HCT116 (cell line): ENCODE data around the gene MXI1. TPM values are rescaled to one million over a fixed set of nuclear protein-coding genes. Genes with fewer than 3 reads are reported as not detected.

ENCODE experiments used
- ATAC-seq: fragments of 200-7000 bp; cut with Tn5 transposase; 2 replicates; pipeline ENCODE4 v1.9.1; 2020; ENCODE audit warnings: mild to moderate bottlenecking, moderate library complexity
- BruUV-seq: library from RNA; stranded (reverse); fragments of 400-500 nt; replicated peaks from 2 replicates; lab custom pipeline; 2021; lab: Mats Ljungman, UMichigan
- CTCF ChIA-PET: fragments of 300-600 bp; sonication (Branson Sonifier 250); formaldehyde crosslinking; loops from one replicate; lab custom pipeline; 2021; ENCODE audit warnings: antibody characterized with exemption; lab: Charles Lee
- POLR2A ChIA-PET: fragments of 300-600, 350-600 bp; sonication (Branson Sonifier 250); formaldehyde crosslinking; loops from one replicate; lab custom pipeline; 2021; ENCODE audit warnings: antibody characterized with exemption; lab: Charles Lee
- RAD21 ChIA-PET, 2 experiments: fragments of 300-600 bp; sonication (Branson Sonifier 250); formaldehyde crosslinking; loops; one replicate each; lab custom pipeline; 2023; ENCODE audit warnings: low total read pairs in 2 of 2; ENCODE audit not compliant: uncharacterized antibody in 2 of 2, unreplicated experiment in 2 of 2, low non-redundant PET in 1 of 2; lab: Charles Lee
- DNase-seq: peaks from one replicate; pipeline ENCODE4 v3.0.0-alpha.2; 2010; ENCODE audit warnings: low read depth, low spot score
- H2AFZ ChIP-seq: fragments of 200-600 bp; shearing (Covaris generic), sonication (generic); 2 replicates; pipeline ENCODE4 v1.6.1; 2017; ENCODE audit warnings: low read depth, mixed run types, mixed read lengths, antibody characterized with exemption, low read length; ENCODE audit not compliant: poor library complexity, severe bottlenecking
- H3K27ac ChIP-seq: 2 replicates; pipeline ENCODE4 v1.5.1; 2012; ENCODE audit warnings: low read depth, low read length
- H3K27me3 ChIP-seq: fragments of 200-600 bp; sonication (generic); 2 replicates; pipeline ENCODE4 v1.6.1; 2016; ENCODE audit warnings: mixed run types, low read length, mixed read lengths; ENCODE audit not compliant: insufficient read depth
- H3K36me3 ChIP-seq, 2 experiments: fragments of 200-500 bp in 1 of 2; fragments of 200-600 bp in 1 of 2; sonication (Bioruptor generic) in 1 of 2; sonication (generic) in 1 of 2; 2 replicates each; pipeline versions ENCODE4 v1.5.1 to v1.6.1; 2014 to 2016; ENCODE audit warnings: low read length in 2 of 2, inconsistent platforms in 1 of 2, mixed read lengths in 1 of 2, mixed run types in 1 of 2; ENCODE audit not compliant: insufficient read depth in 2 of 2, control insufficient read depth in 1 of 2
- H3K4me1 ChIP-seq, 2 experiments: fragments of 200-600 bp in 1 of 2; sonication (generic) in 1 of 2; 2 replicates each; pipeline versions ENCODE4 v1.5.1 to v1.6.1; 2012 to 2017; ENCODE audit warnings: low read length in 2 of 2, inconsistent platforms in 1 of 2, mild to moderate bottlenecking in 1 of 2, mixed read lengths in 1 of 2, mixed run types in 1 of 2, moderate library complexity in 1 of 2; ENCODE audit not compliant: insufficient read depth in 2 of 2, control insufficient read depth in 1 of 2
- H3K4me2 ChIP-seq: fragments of 200-600 bp; sonication (generic); 2 replicates; pipeline ENCODE4 v1.6.1; 2017; ENCODE audit warnings: mixed run types, low read length, mixed read lengths
- H3K4me3 ChIP-seq, 2 experiments: fragments of 200-600 bp in 1 of 2; sonication (generic) in 1 of 2; replicated peaks in 1 of 2; 2 replicates each; pipeline ENCODE4 v1.5.1; 2011 to 2016; ENCODE audit warnings: low read length in 2 of 2, control low read depth in 1 of 2, low read depth in 1 of 2, mild to moderate bottlenecking in 1 of 2, mixed read lengths in 1 of 2, mixed run types in 1 of 2
- H3K79me2 ChIP-seq: fragments of 200-600 bp; sonication (generic); 2 replicates; pipeline ENCODE4 v1.6.1; 2017; ENCODE audit warnings: mild to moderate bottlenecking, mixed run types, low read length, moderate library complexity, mixed read lengths; ENCODE audit not compliant: insufficient read depth
- H3K9ac ChIP-seq: fragments of 200-600 bp; sonication (generic); 2 replicates; pipeline ENCODE4 v1.6.1; 2016; ENCODE audit warnings: low read length, mixed read lengths
- H3K9me2 ChIP-seq: fragments of 200-600 bp; sonication (generic), shearing (Covaris generic); 2 replicates; pipeline ENCODE4 v1.6.1; 2017; ENCODE audit warnings: mixed run types, mild to moderate bottlenecking, moderate library complexity; ENCODE audit not compliant: insufficient read depth
- H3K9me3 ChIP-seq, 2 experiments: fragments of 200-500 bp in 1 of 2; fragments of 200-600 bp in 1 of 2; sonication (Bioruptor generic) in 1 of 2; sonication (generic) in 1 of 2; 2 replicates each; pipeline ENCODE4 v1.6.1; 2014 to 2017; ENCODE audit warnings: low read length in 2 of 2, mixed read lengths in 2 of 2, inconsistent platforms in 1 of 2, low read depth in 1 of 2, mild to moderate bottlenecking in 1 of 2, mixed run types in 1 of 2, moderate library complexity in 1 of 2; ENCODE audit not compliant: control insufficient read depth in 1 of 2, insufficient read depth in 1 of 2
- H4K20me1 ChIP-seq: fragments of 200-600 bp; sonication (generic), shearing (Covaris generic); 2 replicates; pipeline ENCODE4 v1.6.1; 2017; ENCODE audit warnings: mixed run types, mild to moderate bottlenecking, moderate library complexity; ENCODE audit not compliant: insufficient read depth
- CBX3 ChIP-seq: IDR thresholded peaks from 2 replicates; pipeline ENCODE4 v1.6.1; 2012; ENCODE audit warnings: low read depth
- CEBPB ChIP-seq: IDR thresholded peaks from 2 replicates; pipeline ENCODE4 v1.6.1; 2012; ENCODE audit warnings: low read depth
- REST ChIP-seq: IDR thresholded peaks from 2 replicates; pipeline ENCODE4 v1.6.1; 2012; ENCODE audit warnings: low read depth
- SIN3A ChIP-seq: IDR thresholded peaks from 2 replicates; pipeline ENCODE4 v1.6.1; 2012; ENCODE audit warnings: low read depth
- intact Hi-C: fragments of 100-400 bp; cut with micrococcal nuclease; formaldehyde crosslinking; loops from 2 replicates; pipeline ENCODE4 v1.10.0; 2022
- total RNA-seq: library from RNA; stranded (reverse); gene quantifications from one replicate; pipeline ENCODE4 v1.2.1, GENCODE V29; 2021; ENCODE audit not compliant: unreplicated experiment

MXI1 gene
- total RNA-seq, 1 experiment from 2014 or later: 57.0 TPM

GRCh38 chr10:110168601-110169481, 38.6 kb upstream of the MXI1 start:
- peaks cover 0 to 10% of the 10 kb centered on the region in 2 experiments; a peak in 2 of 4 replicates for H3K4me1 ChIP-seq
- no TSS peak for BruUV-seq
- H3K27ac ChIP-seq: no peak overlapping the region
- H3K9me3 ChIP-seq: no peaks in the 10 kb centered on the region
- no peak overlapping the region for H3K4me2 ChIP-seq
- H3K9ac ChIP-seq: no peak overlapping the region
- H4K20me1 ChIP-seq: no peaks in the 10 kb centered on the region
- ChIA-PET POLR2A (no interaction called here), CTCF (interaction anchor here (0.8 kb wide), 1 partner anchor 53 kb away, joined by 3 read pairs; no protein-coding TSS in a partner anchor), RAD21 (no interaction called here)
- no peak for TF ChIP-seq CEBPB
- TF ChIP-seq SIN3A: no peak
- no peak for TF ChIP-seq REST
- no peak for TF ChIP-seq CBX3
- no peaks in the 10 kb centered on the region for H3K79me2 ChIP-seq
- no peaks in the 10 kb centered on the region for H3K36me3 ChIP-seq
- no peak overlapping the region for H3K4me3 ChIP-seq
- no peak for DNase-seq
- intact Hi-C loops: no loop called here
- no peak overlapping the region for H2AFZ ChIP-seq
- peaks cover 22% of the 10 kb centered on the region for H3K27me3 ChIP-seq
- peak; percentile 16; the same call in 1 of the 2 replicates for ATAC-seq
- H3K9me2 ChIP-seq: no peaks in the 10 kb centered on the region
